Heart left ventricle (tissue), 16 donors: ENCODE data around the gene CCDC93. TPM values are rescaled to one million over a fixed set of nuclear protein-coding genes. Genes with fewer than 3 reads are reported as not detected.

Experiments
- ATAC-seq, 4 donors: fragments of 200-7000 bp; cut with Tn5 transposase; one replicate each; pipeline ENCODE4 v1.9.1; 2020 to 2022; ENCODE audit warnings: moderate library complexity in 4 of 4, mild to moderate bottlenecking in 3 of 4, moderate number of reproducible peaks in 1 of 4
- DNase-seq, 5 donors: peaks; one replicate each; pipeline ENCODE4 v3.0.0-alpha.2; 2020
- H3K27ac ChIP-seq, 12 donors: fragments of 200-600 bp; sonication (generic) in 4 of 12; one replicate each; pipeline versions ENCODE4 v1.5.0 to v1.8.0; 2016 to 2022; ENCODE audit warnings: mild to moderate bottlenecking in 2 of 12
- H3K27me3 ChIP-seq, 9 donors: fragments of 200-600 bp; sonication (generic) in 2 of 9; one replicate each; pipeline versions ENCODE4 v1.5.1 to v1.8.0; 2016 to 2022; ENCODE audit warnings: mild to moderate bottlenecking in 3 of 9
- H3K36me3 ChIP-seq, 9 donors: fragments of 200-600 bp; sonication (generic) in 2 of 9; one replicate each; pipeline versions ENCODE4 v1.5.0 to v1.8.0; 2018 to 2022; ENCODE audit warnings: mild to moderate bottlenecking in 2 of 9
- H3K4me1 ChIP-seq, 12 donors: fragments of 200-600 bp; sonication (generic) in 4 of 12; one replicate each; pipeline versions ENCODE4 v1.5.0 to v1.8.0; 2016 to 2022; ENCODE audit warnings: mild to moderate bottlenecking in 3 of 12
- H3K4me3 ChIP-seq, 12 donors: fragments of 200-600 bp; sonication (generic) in 4 of 12; one replicate each; pipeline versions ENCODE4 v1.5.0 to v1.8.0; 2017 to 2022; ENCODE audit warnings: mild to moderate bottlenecking in 9 of 12, moderate library complexity in 4 of 12
- H3K9me3 ChIP-seq, 12 donors: fragments of 200-600 bp; sonication (generic) in 4 of 12; one replicate each; pipeline versions ENCODE4 v1.5.0 to v1.8.0; 2016 to 2022; ENCODE audit warnings: mild to moderate bottlenecking in 1 of 12
- POLR2A ChIP-seq, 2 donors: fragments of 450-650 bp; IDR thresholded peaks; one replicate each; pipeline ENCODE4 v1.6.1; 2017; ENCODE audit warnings: antibody characterized with exemption in 2 of 2, mild to moderate bottlenecking in 2 of 2, moderate library complexity in 2 of 2
- WGBS, 4 donors: extraction: QIAGEN DNeasy Blood & Tissue Kit in 2 of 4; methylation state at CpG; one replicate each; pipeline versions ENCODE4 v1.1.5 to v1.1.7; 2013 to 2018; 5-methylcytosine and 5-hydroxymethylcytosine counted together
- intact Hi-C, 10 donors: fragments of 100-400 bp; cut with DNase I; formaldehyde crosslinking; loops; one replicate each; pipeline versions ENCODE4 v1.11.1 to v1.14.2; 2022
- polyA plus RNA-seq, 2 donors: library from polyadenylated mRNA; stranded (reverse); fragments of 200-250 nt; gene quantifications; one replicate each; pipeline ENCODE4 v1.2.3, GENCODE V29; 2013
- total RNA-seq, 9 donors: library from RNA; depleted of rRNA in 2 of 9; stranded (reverse); fragments of >200 nt in 2 of 9; fragmentation: NEBNext Ultra II Directional in 3 of 9; extraction: Animal tissue kit (Norgen Biotek cat#: 25700) in 3 of 9; gene quantifications; one replicate each; pipeline versions ENCODE4 v1.1.0 to v1.2.4, GENCODE V29; 2016 to 2023
- TF ChIP-seq, protein P1 (sequence below), 12 donors: fragments of 200-600 bp; sonication (generic) in 4 of 12; IDR thresholded peaks; one replicate each; pipeline versions ENCODE4 v1.5.0 to v1.8.0; 2018 to 2022; ENCODE audit warnings: antibody characterized with exemption in 12 of 12, mild to moderate bottlenecking in 5 of 12
- donor health status: ischemic (EF 13 %, LVEDD 7.1; RV severe dilation, severe dysfunction).
- donor health status: healthy with polysubstance abuse.
- donor health status: DM: no; HTN: yes; CAD: no.
- donor health status: DM: no; HTN: no; CAD: no.
- donor health status: ischemic (EF 25% LVEDD 6.9; RV normal size, moderate dysfunction).
- donor health status: ischemic (EF 25% LVEDD 5.7; RV mildly dilated, moderate dysfunction).
- donor health status: healthy.
- donor health status: DM: yes; HTN: yes; CAD: no.
- donor health status: ischemic (EF 35%, LVEDD 5.7; RV mildly dilated, moderate dysfunction).
- donor health status: nonischemic (EF 11% LVEDD 7.7; RV severe dilation, severe dysfunction).
- donor health status: DM: yes; HTN: yes; CAD: no.
- donor health status: PGD.
- donor health status: ischemic (EF 29% LVEDD 5.4; RV normal size, mild dysfunction).
- donor health status: nonischemic (EF 23%, LVEDD 6.1; RV moderate dilation, normal function).

CCDC93 gene
- total and polyA plus RNA-seq, 11 donors: 11.0 to 47.6 (median 31.8) TPM

DNA sequence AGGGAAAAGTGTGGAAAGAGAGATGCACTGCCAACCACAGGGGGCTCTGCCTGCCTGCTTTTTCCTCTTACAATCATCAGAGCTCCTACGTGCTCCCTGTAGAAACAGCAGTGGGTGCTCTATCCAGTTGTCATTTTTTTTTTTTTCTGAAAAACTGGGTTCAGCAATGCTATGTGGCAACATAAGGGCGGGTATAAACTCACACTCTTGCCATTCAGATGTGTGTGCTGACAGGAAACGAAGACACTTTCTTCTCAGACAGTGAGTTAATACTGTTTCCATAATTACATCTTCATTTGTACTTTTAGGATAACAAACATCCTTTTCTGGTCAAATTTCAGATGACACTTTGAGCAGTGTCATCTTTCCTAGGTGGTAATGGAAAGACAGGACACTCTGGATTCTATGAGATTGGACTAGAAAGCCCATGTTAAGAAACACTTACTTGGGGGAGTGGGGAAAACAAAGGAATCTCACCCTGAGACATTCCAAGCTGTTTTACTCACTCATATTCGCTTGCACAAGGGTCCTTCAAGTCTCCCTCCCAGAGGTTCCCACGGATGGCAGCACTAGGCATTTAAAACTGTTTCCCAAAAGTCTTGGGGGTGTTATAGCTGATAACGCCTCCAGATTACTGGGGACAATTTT lies 41.3 kb downstream of the CCDC93 start:
- Histone ChIP-seq H3K27me3 (no peaks in the 10 kb centered on the region), H3K4me3 (no peak overlapping the region), H3K27ac (no peak overlapping the region), H3K36me3 (peaks cover 0 to 97% (median 91%) of the 10 kb centered on the region in 9 donors), H3K4me1 (no peaks in the 10 kb centered on the region), H3K9me3 (no peaks in the 10 kb centered on the region)
- DNase-seq (no peak), ATAC-seq (no peak)
- TF ChIP-seq, protein P1, sequence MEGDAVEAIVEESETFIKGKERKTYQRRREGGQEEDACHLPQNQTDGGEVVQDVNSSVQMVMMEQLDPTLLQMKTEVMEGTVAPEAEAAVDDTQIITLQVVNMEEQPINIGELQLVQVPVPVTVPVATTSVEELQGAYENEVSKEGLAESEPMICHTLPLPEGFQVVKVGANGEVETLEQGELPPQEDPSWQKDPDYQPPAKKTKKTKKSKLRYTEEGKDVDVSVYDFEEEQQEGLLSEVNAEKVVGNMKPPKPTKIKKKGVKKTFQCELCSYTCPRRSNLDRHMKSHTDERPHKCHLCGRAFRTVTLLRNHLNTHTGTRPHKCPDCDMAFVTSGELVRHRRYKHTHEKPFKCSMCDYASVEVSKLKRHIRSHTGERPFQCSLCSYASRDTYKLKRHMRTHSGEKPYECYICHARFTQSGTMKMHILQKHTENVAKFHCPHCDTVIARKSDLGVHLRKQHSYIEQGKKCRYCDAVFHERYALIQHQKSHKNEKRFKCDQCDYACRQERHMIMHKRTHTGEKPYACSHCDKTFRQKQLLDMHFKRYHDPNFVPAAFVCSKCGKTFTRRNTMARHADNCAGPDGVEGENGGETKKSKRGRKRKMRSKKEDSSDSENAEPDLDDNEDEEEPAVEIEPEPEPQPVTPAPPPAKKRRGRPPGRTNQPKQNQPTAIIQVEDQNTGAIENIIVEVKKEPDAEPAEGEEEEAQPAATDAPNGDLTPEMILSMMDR (IDR thresholded peaks at IDR 0.05): no peak
- TF ChIP-seq POLR2A (IDR thresholded peaks at IDR 0.05): no peak
- WGBS, 4 donors: 69 to 89% (median 75%) methylated on average over 6 of the region's 6 CpGs
- intact Hi-C loops: no loop called here

DNA sequence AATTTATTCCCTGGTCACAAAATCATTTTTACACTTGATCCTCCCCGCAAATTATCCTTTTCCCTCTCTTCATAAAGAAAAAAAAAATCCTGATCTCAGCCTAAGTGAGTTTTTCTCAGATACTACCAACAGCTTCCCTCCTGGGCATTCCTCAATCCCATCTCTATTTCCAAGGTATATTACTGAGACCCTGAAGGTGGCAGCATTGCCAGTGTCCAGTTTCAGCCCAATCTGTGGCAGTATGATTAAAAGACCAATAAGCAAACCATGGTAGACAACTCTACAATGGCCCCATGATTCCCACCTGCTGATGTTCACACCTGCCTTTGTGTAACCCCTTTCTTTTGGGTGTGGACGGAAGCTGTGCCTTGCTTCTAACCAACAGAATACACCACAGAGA lies 45.1 kb downstream of the CCDC93 start:
- H3K4me3 ChIP-seq: no peak overlapping the region
- H3K27me3 ChIP-seq: no peaks in the 10 kb centered on the region
- no peak overlapping the region for H3K27ac ChIP-seq
- ATAC-seq (no peak), DNase-seq (no peak)
- H3K4me1 ChIP-seq: peaks cover 0 to 5% (median 0%) of the 10 kb centered on the region in 12 donors
- no peaks in the 10 kb centered on the region for H3K9me3 ChIP-seq
- H3K36me3 ChIP-seq: peaks cover 0 to 100% (median 84%) of the 10 kb centered on the region in 9 donors
- intact Hi-C loops: no loop called here
- TF ChIP-seq POLR2A (IDR thresholded peaks at IDR 0.05): no peak
- TF ChIP-seq, protein P1 (IDR thresholded peaks at IDR 0.05): no peak
- 98 to 100% (median 99%) methylated on average over 2 of the region's 2 CpGs for WGBS, 4 donors

DNA sequence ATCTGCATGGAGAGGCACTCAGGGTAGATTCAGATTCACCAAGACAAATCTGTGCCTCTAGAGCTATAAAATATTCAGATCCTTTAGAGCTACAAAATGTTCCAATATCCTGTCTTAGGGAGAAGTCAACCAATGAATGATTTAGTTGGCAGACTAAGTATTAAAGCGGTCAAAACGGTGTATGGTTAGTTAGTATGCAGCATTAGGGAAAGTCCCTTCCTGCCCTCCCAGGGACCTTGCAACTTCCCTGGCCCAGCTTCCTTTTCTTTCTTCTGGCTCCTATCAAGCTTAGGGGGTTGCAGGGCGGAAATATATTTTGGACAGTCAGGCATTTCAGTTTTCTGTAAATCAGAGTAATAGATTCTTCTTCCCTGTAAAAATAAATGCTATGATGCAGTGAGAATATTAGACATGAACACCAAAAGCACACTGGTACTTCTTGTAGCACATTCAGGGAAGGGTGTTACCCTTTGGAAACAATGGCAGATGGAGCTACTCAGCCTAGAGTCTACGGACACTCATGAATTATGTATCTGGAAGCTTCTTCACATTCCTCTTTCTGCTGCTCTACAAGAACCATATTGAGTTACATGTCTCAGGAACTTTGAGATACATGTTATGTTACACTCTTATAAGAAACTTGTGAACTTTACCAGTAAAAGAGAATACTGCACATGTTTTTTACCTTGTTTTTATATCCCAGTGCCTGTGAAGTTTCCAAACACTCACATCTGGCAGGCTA lies 45.7 kb downstream of the CCDC93 start:
- TF ChIP-seq, protein P1 (IDR thresholded peaks at IDR 0.05): no peak
- H3K36me3 ChIP-seq: peaks cover 0 to 100% (median 84%) of the 10 kb centered on the region in 9 donors
- peaks cover 0 to 5% (median 0%) of the 10 kb centered on the region in 12 donors for H3K4me1 ChIP-seq
- no peaks in the 10 kb centered on the region for H3K27me3 ChIP-seq
- DNase-seq (no peak), ATAC-seq (no peak)
- no peaks in the 10 kb centered on the region for H3K9me3 ChIP-seq
- H3K27ac ChIP-seq: no peak overlapping the region
- intact Hi-C loops: no loop called here
- H3K4me3 ChIP-seq: no peak overlapping the region
- 79 to 90% (median 83%) methylated on average over 4 of the region's 4 CpGs for WGBS, 4 donors

DNA sequence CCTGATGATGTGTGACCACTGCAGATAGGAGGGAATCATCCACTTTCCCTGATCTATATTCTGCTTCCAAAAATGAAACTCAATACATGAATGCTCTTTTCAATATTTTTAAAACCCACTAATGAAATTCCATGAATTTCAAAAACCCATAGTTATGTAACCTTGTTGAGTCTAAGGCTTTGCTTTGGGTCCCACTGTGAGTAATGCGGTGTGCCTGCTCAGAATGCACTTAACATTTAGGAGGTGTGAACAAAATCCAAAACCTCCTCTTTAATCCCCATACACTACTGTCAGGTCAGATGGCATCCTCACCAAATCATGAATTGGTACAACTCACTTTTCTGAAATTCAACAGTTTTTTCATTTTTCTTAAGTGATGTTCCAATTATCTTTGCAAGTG lies 50.4 kb downstream of the CCDC93 start:
- intact Hi-C loops: no loop called here
- Histone ChIP-seq H3K4me3 (no peak overlapping the region), H3K27me3 (no peaks in the 10 kb centered on the region), H3K4me1 (peaks cover 0 to 5% (median 0%) of the 10 kb centered on the region in 12 donors), H3K36me3 (peaks cover 0 to 100% (median 86%) of the 10 kb centered on the region in 9 donors), H3K9me3 (no peaks in the 10 kb centered on the region), H3K27ac (no peak overlapping the region)
- 97 to 100% (median 100%) methylated on average over 1 of the region's 1 CpG for WGBS, 4 donors
- no peak for DNase-seq
- no peak for TF ChIP-seq POLR2A (IDR thresholded peaks at IDR 0.05)
- TF ChIP-seq, protein P1 (IDR thresholded peaks at IDR 0.05): no peak
- no peak for ATAC-seq
